ENCODE data around the gene BBS1.

- TF ChIP-seq CTCF (tag by site-specific recombination; IDR thresholded peaks at IDR 0.05): no peak
- no peak for TF ChIP-seq ZNF704 (tag by site-specific recombination; IDR thresholded peaks at IDR 0.05)
- TF ChIP-seq ZNF239 (tag by site-specific recombination; IDR thresholded peaks at IDR 0.05): no peak
- TF ChIP-seq TRIM28 (IDR thresholded peaks at IDR 0.05; ENCODE audit: borderline replicate concordance, low read length): no peak
- TF ChIP-seq PBX3 (CRISPR knock-in tag; IDR thresholded peaks at IDR 0.05): no peak
- TF ChIP-seq SETDB1 (IDR thresholded peaks at IDR 0.05; ENCODE audit: insufficient read length, low read length): no peak
- TF ChIP-seq ZNF621 (tag by site-specific recombination; IDR thresholded peaks at IDR 0.05): no peak
- no peak for TF ChIP-seq ZSCAN16 (tag by site-specific recombination; IDR thresholded peaks at IDR 0.05)
- TF ChIP-seq ATF2 (tag by site-specific recombination; IDR thresholded peaks at IDR 0.05; ENCODE audit: low read depth): no peak
- no peak for TF ChIP-seq REST (tag by site-specific recombination; IDR thresholded peaks at IDR 0.05)
- TF ChIP-seq PATZ1 (tag by site-specific recombination; IDR thresholded peaks at IDR 0.05): no peak
- TF ChIP-seq ZNF274 (IDR thresholded peaks at IDR 0.05; ENCODE audit: low read length): no peak
- no peak for TF ChIP-seq ZNF274 (tag by site-specific recombination; IDR thresholded peaks at IDR 0.05; ENCODE audit: borderline replicate concordance)
Measured at GRCh38 chr11:66476173-66476840, 34.1 kb upstream of the BBS1 start.

All from HEK293 (cell line).